GM23338 (cell line): ENCODE results near the gene CRYBA1. TPM values are rescaled to one million over a fixed set of nuclear protein-coding genes. Genes with fewer than 3 reads are reported as not detected.
"Not testable (repeated sequence)": the region's sequence is repeated elsewhere in the genome, so short reads cannot be mapped to it uniquely, and the experiment has no call there.

Experiments used
- ATAC-seq: fragments of 200-7000 bp; cut with Tn5 transposase; 3 replicates; pipeline ENCODE4 v1.9.1; 2020
- DNase-seq: peaks from one replicate; pipeline ENCODE4 v3.0.0-alpha.2; 2015; ENCODE audit warnings: low spot score
- H2AFZ ChIP-seq: fragments of 200-600 bp; sonication (generic); 2 replicates; pipeline ENCODE4 v1.8.0; 2016; ENCODE audit warnings: antibody characterized with exemption, mild to moderate bottlenecking, moderate library complexity
- H3F3A ChIP-seq: fragments of 200-600 bp; sonication (generic); replicated peaks from 2 replicates; pipeline ENCODE4 v1.8.0; 2017; ENCODE audit warnings: antibody characterized with exemption, mixed run types, low read depth
- H3K27ac ChIP-seq: fragments of 200-600 bp; sonication (generic); 2 replicates; pipeline ENCODE4 v1.6.1; 2016; ENCODE audit warnings: low read depth
- H3K27me3 ChIP-seq: fragments of 200-600 bp; sonication (generic); 2 replicates; pipeline ENCODE4 v1.8.0; 2016; ENCODE audit warnings: mild to moderate bottlenecking, mixed run types, moderate library complexity; ENCODE audit not compliant: insufficient read depth
- H3K36me3 ChIP-seq: fragments of 200-600 bp; sonication (generic); 2 replicates; pipeline ENCODE4 v1.8.0; 2016; ENCODE audit warnings: mild to moderate bottlenecking; ENCODE audit not compliant: insufficient read depth
- H3K4me1 ChIP-seq: fragments of 200-600 bp; sonication (generic); 2 replicates; pipeline ENCODE4 v1.8.0; 2016; ENCODE audit warnings: mild to moderate bottlenecking, moderate library complexity; ENCODE audit not compliant: insufficient read depth
- H3K4me2 ChIP-seq: fragments of 200-600 bp; sonication (generic); 2 replicates; pipeline ENCODE4 v1.7.1; 2017; ENCODE audit warnings: mixed run types
- H3K4me3 ChIP-seq: fragments of 200-600 bp; sonication (generic); 2 replicates; pipeline ENCODE4 v1.6.1; 2016; ENCODE audit warnings: mixed run types
- H3K79me2 ChIP-seq: fragments of 200-600 bp; sonication (generic); replicated peaks from 2 replicates; pipeline ENCODE4 v1.8.0; 2017; ENCODE audit warnings: mild to moderate bottlenecking; ENCODE audit not compliant: insufficient read depth
- H3K9me2 ChIP-seq: fragments of 200-600 bp; sonication (generic); 2 replicates; pipeline ENCODE4 v1.8.0; 2017; ENCODE audit not compliant: insufficient read depth
- H4K20me1 ChIP-seq: fragments of 200-600 bp; sonication (generic); replicated peaks from 2 replicates; pipeline ENCODE4 v1.8.0; 2017; ENCODE audit warnings: mild to moderate bottlenecking; ENCODE audit not compliant: insufficient read depth
- H3K27ac Mint-ChIP-seq: 2 replicates; pipeline ENCODE4 v1.8.0; 2020; ENCODE audit warnings: inconsistent platforms, mild to moderate bottlenecking, moderate library complexity, mixed read lengths
- H3K27me3 Mint-ChIP-seq: 3 replicates; pipeline ENCODE4 v1.8.0; 2022; ENCODE audit warnings: low read depth, mild to moderate bottlenecking, moderate library complexity, mixed read lengths, inconsistent platforms; ENCODE audit not compliant: insufficient read depth, poor library complexity
- H3K36me3 Mint-ChIP-seq: 3 replicates; pipeline ENCODE4 v1.8.0; 2021; ENCODE audit warnings: low read depth, mild to moderate bottlenecking, inconsistent platforms, moderate library complexity, mixed read lengths
- H3K4me1 Mint-ChIP-seq: 3 replicates; pipeline ENCODE4 v1.8.0; 2020; ENCODE audit warnings: mild to moderate bottlenecking, inconsistent platforms, mixed read lengths
- H3K4me3 Mint-ChIP-seq: 3 replicates; pipeline ENCODE4 v1.8.0; 2021; ENCODE audit warnings: moderate library complexity, mild to moderate bottlenecking, inconsistent platforms, mixed read lengths
- H3K9me3 Mint-ChIP-seq: 3 replicates; pipeline ENCODE4 v1.8.0; 2020; ENCODE audit warnings: moderate library complexity, mild to moderate bottlenecking, inconsistent platforms, mixed read lengths
- EZH2 ChIP-seq: fragments of 200-600 bp; sonication (generic); IDR thresholded peaks from one replicate; pipeline ENCODE4 v1.8.0; 2017; ENCODE audit warnings: antibody characterized with exemption, mild to moderate bottlenecking, low read depth; ENCODE audit not compliant: unreplicated experiment
- EZH2phosphoT487 ChIP-seq: fragments of 200-600 bp; sonication (generic); IDR thresholded peaks from one replicate; pipeline ENCODE4 v1.8.1; 2018; ENCODE audit warnings: antibody characterized with exemption; ENCODE audit not compliant: unreplicated experiment
- STAT1 ChIP-seq: IDR thresholded peaks from one replicate; pipeline ENCODE4 v1.6.1; 2016; ENCODE audit warnings: antibody characterized with exemption; ENCODE audit not compliant: unreplicated experiment
- polyA plus RNA-seq: library from polyadenylated mRNA; unstranded; fragments of >200 nt; fragmentation: Nextera tagmentation; extraction: Ambion mirVana; gene quantifications from 2 replicates; pipeline ENCODE4 v1.2.1, GENCODE V29; 2016
- total RNA-seq: library from RNA; depleted of rRNA; stranded (reverse); fragments of >200 nt; shearing (Covaris generic); gene quantifications from 2 replicates; pipeline ENCODE4 v1.2.3, GENCODE V29; 2014
- TF ChIP-seq, protein P1 (sequence below), 2 experiments: fragments of 200-600 bp in 1 of 2; sonication (generic) in 1 of 2; conservative IDR thresholded peaks; 2 replicates each; pipeline versions ENCODE4 v1.5.1 to v1.6.1; 2016 to 2017; ENCODE audit warnings: antibody characterized with exemption in 2 of 2, low read depth in 2 of 2, mild to moderate bottlenecking in 2 of 2, moderate library complexity in 1 of 2

The CRYBA1 gene
- total and polyA plus RNA-seq, 2 experiments from 2014 or later: not detected

DNA sequence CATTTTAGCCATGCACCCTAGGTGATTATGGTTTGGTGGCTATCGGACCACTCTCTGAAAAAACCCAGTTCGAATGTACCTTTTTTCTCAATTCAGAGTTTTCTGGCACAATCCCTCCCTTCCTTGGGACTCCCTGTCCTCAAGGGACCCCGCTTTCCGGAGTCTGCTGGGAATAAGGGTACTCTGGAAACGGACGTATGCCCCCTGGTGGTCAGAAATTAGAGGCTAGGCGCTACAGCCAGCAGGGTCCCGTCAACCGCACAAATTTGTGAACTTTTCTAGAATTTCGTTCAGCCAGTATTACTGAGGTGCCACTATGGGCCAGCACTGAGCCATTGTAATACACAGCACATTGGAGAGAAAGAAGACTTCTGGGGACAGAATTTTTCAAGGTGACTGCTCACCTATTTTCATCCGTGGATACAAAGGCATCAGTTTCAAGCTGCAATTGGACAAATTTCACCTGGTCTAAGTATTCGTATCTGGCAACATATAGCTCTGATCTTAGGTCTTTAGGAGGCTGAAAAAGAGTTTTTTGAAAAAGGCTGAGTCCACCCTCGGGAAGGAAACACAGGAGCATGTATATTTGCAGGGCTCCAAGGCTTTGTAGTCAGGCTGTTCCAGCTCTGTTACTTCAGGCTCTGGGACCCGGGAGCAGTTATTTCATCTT lies 27.1 kb upstream of the CRYBA1 start:
- Histone ChIP-seq H3K9me2 (no peaks in the 10 kb centered on the region), H3K4me3 (no peak overlapping the region), H3K79me2 (no peaks in the 10 kb centered on the region), H3F3A (no peaks in the 10 kb centered on the region), H3K36me3 (no peaks in the 10 kb centered on the region), H3K27me3 (no peaks in the 10 kb centered on the region), H2AFZ (peak overlapping the region; percentile 3; the same call in 1 of the 2 replicates), H3K4me2 (no peak overlapping the region), H3K27ac (no peak overlapping the region), H4K20me1 (no peaks in the 10 kb centered on the region), H3K4me1 (no peaks in the 10 kb centered on the region)
- Mint-ChIP-seq H3K27me3 (no peaks in the 10 kb centered on the region), H3K9me3 (peaks cover 9% of the 10 kb centered on the region), H3K27ac (no peak overlapping the region), H3K4me1 (peaks cover 10% of the 10 kb centered on the region), H3K36me3 (peaks cover 6% of the 10 kb centered on the region), H3K4me3 (no peak overlapping the region; the same call in 2 of the 3 replicates)
- TF ChIP-seq EZH2phosphoT487 (no peak), STAT1 (no peak)
- TF ChIP-seq, protein P1, sequence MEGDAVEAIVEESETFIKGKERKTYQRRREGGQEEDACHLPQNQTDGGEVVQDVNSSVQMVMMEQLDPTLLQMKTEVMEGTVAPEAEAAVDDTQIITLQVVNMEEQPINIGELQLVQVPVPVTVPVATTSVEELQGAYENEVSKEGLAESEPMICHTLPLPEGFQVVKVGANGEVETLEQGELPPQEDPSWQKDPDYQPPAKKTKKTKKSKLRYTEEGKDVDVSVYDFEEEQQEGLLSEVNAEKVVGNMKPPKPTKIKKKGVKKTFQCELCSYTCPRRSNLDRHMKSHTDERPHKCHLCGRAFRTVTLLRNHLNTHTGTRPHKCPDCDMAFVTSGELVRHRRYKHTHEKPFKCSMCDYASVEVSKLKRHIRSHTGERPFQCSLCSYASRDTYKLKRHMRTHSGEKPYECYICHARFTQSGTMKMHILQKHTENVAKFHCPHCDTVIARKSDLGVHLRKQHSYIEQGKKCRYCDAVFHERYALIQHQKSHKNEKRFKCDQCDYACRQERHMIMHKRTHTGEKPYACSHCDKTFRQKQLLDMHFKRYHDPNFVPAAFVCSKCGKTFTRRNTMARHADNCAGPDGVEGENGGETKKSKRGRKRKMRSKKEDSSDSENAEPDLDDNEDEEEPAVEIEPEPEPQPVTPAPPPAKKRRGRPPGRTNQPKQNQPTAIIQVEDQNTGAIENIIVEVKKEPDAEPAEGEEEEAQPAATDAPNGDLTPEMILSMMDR (conservative IDR thresholded peaks at IDR 0.05; ENCODE audit: low read depth in 2 of 2): peak; percentile 90 to 97
- DNase-seq (peak; percentile 98), ATAC-seq (peak; percentile 99)

DNA sequence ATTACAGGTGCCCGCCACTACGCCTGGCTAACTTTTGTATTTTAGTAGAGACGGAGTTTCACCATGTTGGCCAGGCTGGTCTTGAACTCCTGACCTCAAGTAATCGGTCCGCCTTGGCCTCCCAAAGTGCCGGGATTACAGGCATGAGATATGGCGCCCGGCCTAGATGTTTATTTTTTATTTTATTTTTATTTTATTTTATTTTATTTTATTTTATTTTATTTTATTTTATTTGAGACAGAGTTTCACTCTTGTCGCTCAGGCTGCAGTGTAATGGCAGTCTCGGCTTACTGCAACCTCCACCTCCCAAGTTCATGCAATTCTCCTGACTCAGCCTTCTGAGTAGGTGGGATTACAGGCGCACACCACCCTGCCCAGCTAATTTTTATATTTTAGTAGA lies 25.3 kb upstream of the CRYBA1 start:
- not testable (repeated sequence) for H3K4me3 ChIP-seq, H3K27me3 Mint-ChIP-seq, ATAC-seq, H3K36me3 Mint-ChIP-seq, H3K27ac Mint-ChIP-seq, H3K27me3 ChIP-seq, H3K79me2 ChIP-seq, H4K20me1 ChIP-seq, H3F3A ChIP-seq, H3K36me3 ChIP-seq, H3K27ac ChIP-seq, H3K4me3 Mint-ChIP-seq, H3K4me2 ChIP-seq, H2AFZ ChIP-seq, H3K9me3 Mint-ChIP-seq, H3K4me1 ChIP-seq, DNase-seq, H3K9me2 ChIP-seq
- H3K4me1 Mint-ChIP-seq: peaks cover 10% of the 10 kb centered on the region

DNA sequence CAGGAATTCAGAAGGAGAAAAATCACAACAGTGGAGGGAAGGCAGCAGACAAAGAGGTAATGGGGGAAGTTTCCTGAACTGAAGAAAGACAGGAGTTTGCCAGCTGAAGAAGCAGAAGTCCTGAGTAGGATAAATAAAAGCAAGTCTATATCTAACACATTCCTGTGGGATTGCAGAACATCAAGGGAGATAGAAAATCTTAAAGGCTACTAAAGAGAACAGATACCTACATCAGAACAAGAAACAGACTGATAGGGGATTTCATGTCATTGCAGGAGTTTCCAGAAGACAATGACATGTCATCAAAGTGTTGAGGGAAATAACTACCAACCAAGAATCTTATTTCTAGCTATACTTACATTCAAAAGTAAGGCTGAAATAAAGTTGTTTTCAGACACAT lies 21.3 kb upstream of the CRYBA1 start:
- no peak for ATAC-seq
- DNase-seq: no peak
- Histone ChIP-seq H3K4me1 (no peaks in the 10 kb centered on the region), H3F3A (no peaks in the 10 kb centered on the region), H3K36me3 (no peaks in the 10 kb centered on the region), H3K79me2 (no peaks in the 10 kb centered on the region), H3K4me2 (no peak overlapping the region), H2AFZ (no peak overlapping the region), H4K20me1 (no peaks in the 10 kb centered on the region), H3K9me2 (no peaks in the 10 kb centered on the region), H3K27me3 (no peaks in the 10 kb centered on the region), H3K27ac (no peak overlapping the region), H3K4me3 (no peak overlapping the region)
- Mint-ChIP-seq H3K36me3 (peaks cover 6% of the 10 kb centered on the region), H3K4me3 (no peak overlapping the region), H3K4me1 (no peaks in the 10 kb centered on the region), H3K27ac (no peak overlapping the region), H3K9me3 (peaks cover 9% of the 10 kb centered on the region), H3K27me3 (peaks cover 3% of the 10 kb centered on the region)
- TF ChIP-seq EZH2: no peak
- no peak for TF ChIP-seq STAT1
